Rectal smooth muscle tissue (tissue), 1 donor: ENCODE results near the gene HLA-DQA1.
"Not testable (repeated sequence)": the region's sequence is repeated elsewhere in the genome, so short reads cannot be mapped to it uniquely, and the experiment has no call there.

Experiments used
- H3K27ac ChIP-seq: one replicate; pipeline ENCODE4 v1.7.0; 2013; ENCODE audit warnings: low read depth, low read length, inconsistent platforms
- H3K27me3 ChIP-seq: one replicate; pipeline ENCODE4 v1.7.0; 2013; ENCODE audit warnings: low read length; ENCODE audit not compliant: control insufficient read depth, insufficient read depth
- H3K36me3 ChIP-seq: one replicate; pipeline ENCODE4 v1.7.0; 2013; ENCODE audit warnings: low read length; ENCODE audit not compliant: control insufficient read depth, insufficient read depth
- H3K4me1 ChIP-seq: one replicate; pipeline ENCODE4 v1.7.0; 2013; ENCODE audit warnings: low read length; ENCODE audit not compliant: control insufficient read depth, insufficient read depth
- H3K4me3 ChIP-seq: one replicate; pipeline ENCODE4 v1.7.0; 2013; ENCODE audit warnings: low read length
- H3K9ac ChIP-seq: one replicate; pipeline ENCODE4 v1.7.0; 2013; ENCODE audit warnings: low read length

HLA-DQA1 gene

GRCh38 chr6:32668226-32668747, 31.1 kb downstream of the HLA-DQA1 start:
- Histone ChIP-seq H3K27ac (no peak overlapping the region), H3K4me1 (no peaks in the 10 kb centered on the region), H3K27me3 (no peaks in the 10 kb centered on the region)

GRCh38 chr6:32669240-32669639, 32.0 kb downstream of the HLA-DQA1 start:
- no peak overlapping the region for H3K4me3 ChIP-seq
- no peak overlapping the region for H3K27ac ChIP-seq
- no peaks in the 10 kb centered on the region for H3K4me1 ChIP-seq
- no peaks in the 10 kb centered on the region for H3K27me3 ChIP-seq
- no peak overlapping the region for H3K9ac ChIP-seq
- no peaks in the 10 kb centered on the region for H3K36me3 ChIP-seq

More at GRCh38 chr6:32668226-32668747, 31.1 kb downstream of the HLA-DQA1 start:
- H3K4me3 ChIP-seq: no peak overlapping the region
- no peak overlapping the region for H3K9ac ChIP-seq
- no peaks in the 10 kb centered on the region for H3K36me3 ChIP-seq

- Histone ChIP-seq H3K27me3 (no peaks in the 10 kb centered on the region), H3K4me1 (no peaks in the 10 kb centered on the region), H3K9ac (no peak overlapping the region), H3K4me3 (no peak overlapping the region), H3K36me3 (no peaks in the 10 kb centered on the region), H3K27ac (no peak overlapping the region)
Measured at GRCh38 chr6:32669893-32670292, 32.7 kb downstream of the HLA-DQA1 start.

GRCh38 chr6:32671908-32672307, 34.7 kb downstream of the HLA-DQA1 start:
- not testable (repeated sequence) for H3K9ac ChIP-seq, H3K27me3 ChIP-seq, H3K36me3 ChIP-seq, H3K4me1 ChIP-seq, H3K4me3 ChIP-seq, H3K27ac ChIP-seq

- H3K27me3 ChIP-seq, H3K36me3 ChIP-seq, H3K4me1 ChIP-seq, H3K27ac ChIP-seq, H3K9ac ChIP-seq, H3K4me3 ChIP-seq: not testable (repeated sequence)
Measured at GRCh38 chr6:32674123-32674522, 36.9 kb downstream of the HLA-DQA1 start.

GRCh38 chr6:32679492-32679891, 42.3 kb downstream of the HLA-DQA1 start:
- Histone ChIP-seq H3K36me3 (no peaks in the 10 kb centered on the region), H3K27me3 (no peaks in the 10 kb centered on the region), H3K9ac (no peak overlapping the region), H3K4me3 (no peak overlapping the region), H3K4me1 (no peaks in the 10 kb centered on the region), H3K27ac (no peak overlapping the region)

GRCh38 chr6:32680055-32680454, 42.8 kb downstream of the HLA-DQA1 start:
- Histone ChIP-seq H3K4me3 (no peak overlapping the region), H3K9ac (no peak overlapping the region), H3K4me1 (no peaks in the 10 kb centered on the region), H3K27ac (no peak overlapping the region), H3K36me3 (no peaks in the 10 kb centered on the region), H3K27me3 (no peaks in the 10 kb centered on the region)

- Histone ChIP-seq H3K36me3 (no peaks in the 10 kb centered on the region), H3K9ac (no peak overlapping the region), H3K27me3 (no peaks in the 10 kb centered on the region), H3K4me3 (no peak overlapping the region), H3K4me1 (no peaks in the 10 kb centered on the region), H3K27ac (no peak overlapping the region)
Measured at GRCh38 chr6:32684246-32684645, 47.0 kb downstream of the HLA-DQA1 start.

GRCh38 chr6:32685603-32686002, 48.4 kb downstream of the HLA-DQA1 start:
- Histone ChIP-seq H3K27me3 (no peaks in the 10 kb centered on the region), H3K36me3 (no peaks in the 10 kb centered on the region), H3K9ac (no peak overlapping the region), H3K27ac (no peak overlapping the region), H3K4me1 (no peaks in the 10 kb centered on the region), H3K4me3 (no peak overlapping the region)

- no peak overlapping the region for H3K27ac ChIP-seq
- H3K9ac ChIP-seq: no peak overlapping the region
- no peaks in the 10 kb centered on the region for H3K4me1 ChIP-seq
- H3K4me3 ChIP-seq: no peak overlapping the region
- H3K36me3 ChIP-seq: no peaks in the 10 kb centered on the region
- no peaks in the 10 kb centered on the region for H3K27me3 ChIP-seq
Measured at GRCh38 chr6:32689531-32690501, 52.6 kb downstream of the HLA-DQA1 start.

GRCh38 chr6:32692019-32692418, 54.8 kb downstream of the HLA-DQA1 start:
- no peak overlapping the region for H3K4me3 ChIP-seq
- H3K27me3 ChIP-seq: no peaks in the 10 kb centered on the region
- H3K9ac ChIP-seq: no peak overlapping the region
- no peaks in the 10 kb centered on the region for H3K36me3 ChIP-seq
- no peak overlapping the region for H3K27ac ChIP-seq
- no peaks in the 10 kb centered on the region for H3K4me1 ChIP-seq
